IPS-11a (cell line): ENCODE measurements around the gene S1PR4.
"Not testable (repeated sequence)": the region's sequence is repeated elsewhere in the genome, so short reads cannot be mapped to it uniquely, and the experiment has no call there.

ENCODE experiments used
- H3K4me3 ChIP-seq: one replicate; pipeline ENCODE4 v1.5.1; 2013; ENCODE audit warnings: low read depth, low read length, control low read depth

Gene S1PR4

DNA sequence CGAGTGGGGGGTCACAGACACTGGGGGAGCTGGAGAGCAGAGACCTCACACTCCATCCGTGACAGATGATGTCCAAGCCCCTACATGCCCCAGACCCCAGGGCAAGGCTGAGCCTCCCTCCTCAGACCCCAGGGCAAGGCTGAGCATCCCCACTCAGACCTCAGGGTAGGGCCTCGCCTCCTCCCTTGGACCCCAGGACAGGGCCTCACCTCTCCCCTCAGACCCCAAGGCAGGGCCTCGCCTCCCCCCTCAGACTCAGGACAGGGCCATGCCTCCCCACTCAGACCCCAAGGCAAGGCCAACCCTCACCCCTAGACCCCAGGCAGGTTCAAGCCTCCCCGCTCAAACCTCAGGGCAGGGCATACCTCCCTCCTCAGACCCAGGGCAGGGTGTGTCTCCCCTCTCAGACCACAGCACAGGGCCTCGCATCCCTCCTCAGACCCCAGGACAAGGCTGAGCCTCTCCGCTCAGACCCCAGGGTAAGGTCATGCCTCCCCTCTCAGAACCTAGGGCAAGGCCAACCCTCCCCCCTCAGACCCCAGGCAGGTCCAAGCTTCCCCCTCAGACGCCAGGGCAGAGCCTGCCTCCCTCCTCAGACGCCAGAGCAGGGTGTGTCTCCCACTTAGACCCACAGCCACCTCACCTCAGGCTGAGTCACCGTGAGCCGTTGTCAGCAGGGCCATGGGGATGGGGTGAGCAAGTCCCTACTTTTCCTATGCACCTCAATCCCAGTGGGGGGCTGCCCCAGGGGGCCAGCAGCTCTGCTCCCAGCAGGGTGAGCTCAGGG, 1.7 kb upstream of the S1PR4 start:
- H3K4me3 ChIP-seq: no peak overlapping the region

DNA sequence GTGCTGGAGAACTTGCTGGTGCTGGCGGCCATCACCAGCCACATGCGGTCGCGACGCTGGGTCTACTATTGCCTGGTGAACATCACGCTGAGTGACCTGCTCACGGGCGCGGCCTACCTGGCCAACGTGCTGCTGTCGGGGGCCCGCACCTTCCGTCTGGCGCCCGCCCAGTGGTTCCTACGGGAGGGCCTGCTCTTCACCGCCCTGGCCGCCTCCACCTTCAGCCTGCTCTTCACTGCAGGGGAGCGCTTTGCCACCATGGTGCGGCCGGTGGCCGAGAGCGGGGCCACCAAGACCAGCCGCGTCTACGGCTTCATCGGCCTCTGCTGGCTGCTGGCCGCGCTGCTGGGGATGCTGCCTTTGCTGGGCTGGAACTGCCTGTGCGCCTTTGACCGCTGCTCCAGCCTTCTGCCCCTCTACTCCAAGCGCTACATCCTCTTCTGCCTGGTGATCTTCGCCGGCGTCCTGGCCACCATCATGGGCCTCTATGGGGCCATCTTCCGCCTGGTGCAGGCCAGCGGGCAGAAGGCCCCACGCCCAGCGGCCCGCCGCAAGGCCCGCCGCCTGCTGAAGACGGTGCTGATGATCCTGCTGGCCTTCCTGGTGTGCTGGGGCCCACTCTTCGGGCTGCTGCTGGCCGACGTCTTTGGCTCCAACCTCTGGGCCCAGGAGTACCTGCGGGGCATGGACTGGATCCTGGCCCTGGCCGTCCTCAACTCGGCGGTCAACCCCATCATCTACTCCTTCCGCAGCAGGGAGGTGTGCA, 587 bp downstream of the S1PR4 start:
- no peak overlapping the region for H3K4me3 ChIP-seq

GRCh38 chr19:3179739-3180293, 1.2 kb downstream of the S1PR4 start:
- H3K4me3 ChIP-seq: no peak overlapping the region

DNA sequence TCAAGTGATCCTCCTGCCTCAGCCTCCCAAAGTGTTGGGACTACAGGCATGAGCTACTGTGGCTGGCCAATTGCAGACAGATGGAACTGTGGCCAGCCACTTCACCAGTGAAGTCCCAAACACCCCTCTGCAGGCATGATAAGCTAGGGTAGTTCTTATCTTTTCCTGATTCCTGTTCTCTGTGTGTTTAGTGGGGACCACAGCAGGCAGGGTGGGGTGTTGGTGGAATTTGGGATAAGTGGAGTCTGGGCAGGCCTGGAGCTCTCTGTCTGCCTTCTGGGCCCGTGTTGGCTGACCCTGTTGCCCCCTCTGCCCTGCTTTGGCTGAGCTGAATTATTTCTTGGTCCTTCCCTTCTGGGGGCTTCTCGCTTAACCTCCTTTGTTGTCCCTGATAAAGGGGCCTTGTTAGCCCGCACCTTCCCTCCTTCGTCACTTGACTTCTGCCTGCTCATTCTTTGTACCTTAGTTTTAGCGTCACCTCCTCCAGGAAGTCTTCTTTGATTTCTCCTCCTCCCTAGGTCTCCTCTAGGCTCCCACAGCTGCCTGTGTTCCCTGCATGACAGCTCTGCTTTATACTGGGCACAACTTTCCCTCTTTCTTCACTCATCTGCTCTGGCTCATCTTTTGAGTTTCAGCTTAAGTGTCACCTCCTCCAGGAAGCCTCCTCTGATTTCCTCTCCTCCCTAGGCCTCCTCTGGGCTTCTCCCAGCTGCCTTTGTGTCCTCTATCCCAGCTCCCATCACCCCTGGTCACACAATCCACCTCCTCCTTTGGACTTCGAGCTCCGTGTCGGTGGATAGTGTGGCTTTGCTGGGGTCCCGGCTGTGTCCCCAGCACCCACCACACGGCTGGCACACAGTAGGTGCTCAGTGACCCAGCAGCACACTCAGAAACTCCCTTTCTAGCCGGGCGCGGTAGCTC, 5.4 kb downstream of the S1PR4 start:
- no peak overlapping the region for H3K4me3 ChIP-seq

- H3K4me3 ChIP-seq: peak overlapping the region; percentile 89
Measured at GRCh38 chr19:3184847-3185460, 6.4 kb downstream of the S1PR4 start.

- H3K4me3 ChIP-seq: peak within 1 kb of the TSS; percentile 89
Measured at GRCh38 chr19:3185461-3186159, 7.0 kb downstream of the S1PR4 start, which contains the start of gene NCLN. Gene NCLN (plus strand): TSS chr19:3185930. CDS start chr19:3186031, 101 bp downstream.

DNA sequence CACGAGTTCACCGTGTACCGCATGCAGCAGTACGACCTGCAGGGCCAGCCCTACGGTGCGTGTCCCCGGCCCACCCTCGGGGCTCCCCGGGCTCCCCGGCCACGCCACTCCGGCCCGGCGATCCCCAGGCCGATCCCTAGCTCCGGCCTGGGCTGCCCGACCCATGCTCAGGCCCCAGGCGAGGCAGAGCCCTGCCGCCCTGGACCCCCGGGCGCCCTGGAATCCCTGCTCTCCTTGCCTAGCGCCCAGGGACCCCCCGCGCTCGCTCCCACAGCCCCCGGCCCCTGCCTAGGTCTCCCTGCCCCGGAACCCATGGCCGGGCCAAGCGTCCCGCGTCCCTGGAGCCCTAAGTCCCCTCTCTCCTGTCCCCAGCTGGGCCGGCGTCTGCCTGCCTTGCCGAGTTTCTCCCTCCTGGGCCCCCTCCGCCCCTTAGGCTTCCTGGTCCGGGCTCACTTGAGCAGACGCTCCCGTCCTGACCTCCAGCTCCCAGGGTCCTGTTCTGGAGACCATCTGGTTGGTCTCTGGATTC, 7.7 kb downstream of the S1PR4 start:
- H3K4me3 ChIP-seq: peak overlapping the region; percentile 89

DNA sequence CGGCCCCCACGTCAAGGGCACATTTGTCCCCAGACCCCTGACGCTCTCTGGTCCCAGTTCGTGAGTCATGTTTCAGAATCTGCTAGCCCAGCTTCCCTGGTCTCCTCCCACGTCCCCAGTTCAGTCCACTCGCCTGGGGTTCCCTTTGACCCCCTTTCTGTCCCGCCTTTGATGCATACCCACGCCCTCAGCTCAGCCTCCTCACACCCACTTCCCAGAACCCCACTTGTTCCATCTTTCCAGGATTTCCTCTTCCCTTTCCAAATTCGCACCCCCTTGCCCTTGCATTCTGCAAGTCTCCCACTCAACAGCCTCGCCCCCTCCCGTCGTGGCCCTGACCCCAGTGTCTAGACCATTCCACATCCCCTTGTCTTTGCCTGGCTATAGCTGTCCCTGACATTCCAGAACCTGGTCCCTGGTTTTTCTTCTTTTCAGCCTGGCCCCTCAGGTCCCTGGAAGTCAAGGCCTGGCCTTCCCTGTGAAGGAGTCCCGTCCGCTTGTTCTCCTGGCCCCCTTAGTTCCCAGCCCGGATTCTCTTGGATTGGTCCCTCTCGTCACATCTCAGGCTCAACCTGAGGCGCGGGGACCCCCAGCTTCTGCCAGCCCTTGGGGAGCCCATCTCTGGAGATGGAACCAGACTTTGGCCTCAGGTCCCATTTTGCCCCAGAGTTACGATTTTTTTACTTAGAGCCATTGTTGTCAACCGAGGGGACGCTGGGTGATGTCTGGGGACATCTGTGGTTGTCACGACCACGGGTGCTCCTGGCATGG, 8.5 kb downstream of the S1PR4 start:
- peak overlapping the region; percentile 89 for H3K4me3 ChIP-seq

DNA sequence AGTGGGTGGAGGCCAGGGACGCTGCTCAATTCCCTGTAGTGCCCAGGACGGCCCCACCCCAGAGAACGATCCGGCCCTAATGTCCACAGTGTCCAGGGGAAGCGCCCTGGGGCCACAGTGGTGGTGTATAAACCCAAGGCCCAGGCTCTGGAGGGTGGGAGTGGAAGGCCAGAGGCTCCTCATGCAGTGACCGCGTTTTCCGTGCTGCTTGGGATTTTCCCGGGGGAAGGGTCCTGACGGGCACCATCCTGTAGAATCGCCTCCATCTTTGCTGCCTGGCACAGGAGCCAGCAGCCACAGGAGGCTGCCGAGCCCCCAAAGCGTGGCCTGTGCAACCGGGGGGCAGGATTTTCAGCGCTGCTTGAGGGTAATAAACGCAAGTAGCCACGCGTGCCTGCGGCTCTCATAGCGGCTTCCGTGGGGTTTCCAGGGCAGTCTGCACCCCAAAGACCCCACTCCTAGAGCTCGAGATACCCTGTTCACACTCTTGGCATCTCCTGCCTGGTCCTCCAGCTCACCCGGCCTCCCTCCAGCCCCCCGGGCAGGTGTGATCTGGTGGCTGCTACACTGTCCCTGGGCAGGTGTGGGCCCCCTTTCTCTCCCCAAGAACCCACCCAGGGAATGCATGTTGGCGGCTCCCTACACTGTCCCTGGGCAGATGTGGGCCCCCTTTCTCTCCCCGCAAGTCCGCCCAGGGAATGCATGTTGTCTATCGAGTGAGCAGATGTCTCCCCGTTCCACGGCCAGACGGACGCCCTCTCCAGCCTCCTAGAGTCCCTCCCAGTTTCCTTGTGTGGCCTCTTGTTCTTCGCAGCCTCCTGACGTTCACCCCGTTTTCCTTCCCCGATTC, 9.3 kb downstream of the S1PR4 start:
- H3K4me3 ChIP-seq: no peak overlapping the region

GRCh38 chr19:3188627-3189596, 10.3 kb downstream of the S1PR4 start:
- no peak overlapping the region for H3K4me3 ChIP-seq

DNA sequence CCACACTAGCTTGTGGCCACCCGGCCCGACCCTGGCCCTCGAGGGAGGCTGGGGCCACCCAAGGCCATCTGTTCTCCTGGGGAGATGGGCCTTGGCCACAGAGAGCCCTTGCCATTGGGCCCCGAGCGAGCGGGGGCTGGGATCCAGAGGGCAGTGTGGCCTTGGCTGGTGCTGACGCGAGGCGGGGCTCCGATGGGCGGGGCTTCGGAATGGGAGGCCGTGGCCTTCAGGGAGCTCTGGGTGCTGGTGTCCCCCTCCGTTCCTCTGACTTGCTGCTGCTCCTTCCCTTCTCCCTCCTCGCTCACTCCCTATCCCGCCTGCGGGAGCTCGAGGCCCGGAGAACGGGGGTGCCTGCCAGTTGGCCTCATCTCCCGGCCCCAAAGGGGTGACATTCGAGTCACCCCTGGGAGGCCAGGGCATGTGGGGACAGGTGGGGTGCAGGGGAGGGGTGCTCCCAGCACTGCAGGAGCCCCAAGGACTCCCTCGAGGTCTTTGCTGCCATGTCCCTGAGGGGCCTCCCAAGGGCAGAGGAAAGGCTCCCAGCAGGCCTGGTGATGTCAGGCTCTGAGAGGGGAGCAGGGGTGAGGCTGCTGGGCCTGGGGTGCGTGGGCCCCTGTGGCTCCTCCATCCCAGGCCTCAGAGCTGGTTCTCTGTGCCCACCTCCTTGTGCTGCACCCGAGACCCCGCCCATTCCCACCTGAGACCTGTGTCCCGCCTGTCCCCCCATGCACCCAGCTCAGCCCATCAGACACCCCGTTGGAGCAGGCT, 11.3 kb downstream of the S1PR4 start:
- H3K4me3 ChIP-seq: no peak overlapping the region

GRCh38 chr19:3190470-3190770, 11.9 kb downstream of the S1PR4 start:
- H3K4me3 ChIP-seq: no peak overlapping the region

DNA sequence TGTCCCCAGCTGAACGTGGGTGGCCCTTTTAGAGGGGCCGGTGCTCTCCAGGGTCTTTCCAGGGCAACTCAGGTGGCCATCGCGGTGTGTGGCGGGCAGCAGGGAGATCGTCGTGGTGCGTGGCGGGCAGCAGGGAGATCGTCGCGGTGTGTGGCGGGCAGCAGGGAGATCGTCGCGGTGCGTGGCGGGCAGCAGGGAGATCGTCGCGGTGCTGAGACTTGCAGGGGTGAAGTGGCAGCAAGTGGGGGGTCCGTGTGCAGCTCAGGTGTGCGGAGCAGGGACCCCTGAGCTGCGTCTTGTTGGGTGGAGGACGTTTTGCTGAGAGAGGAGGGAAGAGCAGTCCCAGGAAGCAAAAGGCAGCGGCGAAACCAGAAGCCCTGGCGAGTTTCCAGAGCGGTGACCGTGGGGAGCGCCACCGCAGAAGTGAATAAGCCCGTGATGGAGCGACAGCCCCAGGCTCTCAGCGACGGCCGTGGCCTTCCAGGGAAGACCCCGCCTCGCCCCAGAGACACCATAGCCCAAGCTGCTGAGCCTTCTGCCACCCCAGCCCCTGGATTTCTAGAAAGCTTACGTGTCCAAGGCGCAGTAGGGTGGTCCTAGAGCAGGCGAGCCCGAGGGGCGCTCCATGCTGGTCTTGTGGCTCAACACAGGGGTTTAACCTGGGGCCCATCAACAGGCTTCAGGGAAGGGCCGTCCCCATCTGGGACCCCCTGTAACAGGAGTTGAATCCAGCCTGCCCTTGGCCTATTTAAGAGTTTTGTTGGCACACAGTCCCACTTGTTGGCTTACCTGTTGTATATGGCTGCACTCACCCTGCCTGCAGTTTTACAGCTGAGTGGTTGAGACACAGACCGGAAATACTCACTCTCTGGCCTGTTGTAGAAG, 12.6 kb downstream of the S1PR4 start:
- no peak overlapping the region for H3K4me3 ChIP-seq

GRCh38 chr19:3191806-3192104, 13.2 kb downstream of the S1PR4 start:
- H3K4me3 ChIP-seq: not testable (repeated sequence)

GRCh38 chr19:3192228-3192635, 13.7 kb downstream of the S1PR4 start:
- H3K4me3 ChIP-seq: no peak overlapping the region
